Right hindlimb (tissue), 1 donor: Measurements from ENCODE around the gene STAT6.
"Not testable (repeated sequence)": the region's sequence is repeated elsewhere in the genome, so short reads cannot be mapped to it uniquely, and the experiment has no call there.

ENCODE experiments used
- DNase-seq: peaks from one replicate; pipeline ENCODE4 v3.0.0-alpha.2; 2018

The STAT6 gene

DNA sequence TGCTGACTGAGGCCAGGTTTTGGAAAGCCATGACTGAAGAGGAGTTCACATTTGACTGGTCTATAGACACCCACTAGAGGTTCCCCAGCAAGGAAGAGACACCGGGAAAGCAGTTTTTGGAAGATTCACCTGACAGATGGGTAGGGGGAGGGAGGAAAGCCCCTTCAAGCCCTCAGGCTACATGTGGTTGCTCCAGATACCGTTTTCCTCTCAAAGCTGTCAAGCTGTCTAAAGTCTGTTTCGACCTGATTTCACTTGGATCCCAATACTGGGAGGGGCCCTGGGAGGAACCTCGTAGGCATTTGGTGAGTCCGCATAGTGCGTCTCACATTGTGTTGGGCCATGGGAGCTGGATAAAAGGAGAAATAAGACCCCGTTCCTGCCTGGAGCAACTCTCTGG, 15.4 kb upstream of the STAT6 start:
- no peak for DNase-seq

GRCh38 chr12:57126061-57126460, 14.9 kb upstream of the STAT6 start:
- no peak for DNase-seq

DNA sequence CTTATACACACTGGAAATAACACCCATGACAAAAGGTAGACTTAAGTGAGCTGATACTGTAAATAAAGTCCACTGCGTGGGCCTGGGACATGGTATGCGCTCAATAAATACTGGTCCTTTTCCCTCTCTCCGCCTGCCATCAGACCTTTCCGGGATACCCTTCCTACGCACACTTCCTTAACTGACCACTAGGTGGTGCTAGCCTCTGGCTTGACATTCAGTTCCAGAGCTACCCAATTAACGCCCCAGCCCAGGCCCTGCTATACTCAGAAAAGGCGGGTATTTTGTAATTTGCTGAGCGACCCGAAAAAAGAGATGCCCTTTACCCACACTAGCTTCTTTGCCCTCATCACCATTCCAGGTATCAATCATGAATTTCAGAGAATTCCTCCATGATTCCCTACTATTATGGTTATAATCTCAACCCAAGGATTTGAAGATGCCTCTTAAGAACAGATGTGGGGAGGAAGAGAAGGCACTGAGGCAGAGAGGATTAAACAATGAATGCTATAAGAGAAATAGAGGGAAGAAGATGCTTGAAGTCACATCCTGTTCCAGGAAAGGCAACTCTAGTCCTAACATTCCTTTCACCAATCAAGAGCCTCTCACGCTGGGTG, 13.2 kb upstream of the STAT6 start:
- DNase-seq, result peak; percentile 83

GRCh38 chr12:57123813-57124212, 12.7 kb upstream of the STAT6 start:
- no peak for DNase-seq

DNA sequence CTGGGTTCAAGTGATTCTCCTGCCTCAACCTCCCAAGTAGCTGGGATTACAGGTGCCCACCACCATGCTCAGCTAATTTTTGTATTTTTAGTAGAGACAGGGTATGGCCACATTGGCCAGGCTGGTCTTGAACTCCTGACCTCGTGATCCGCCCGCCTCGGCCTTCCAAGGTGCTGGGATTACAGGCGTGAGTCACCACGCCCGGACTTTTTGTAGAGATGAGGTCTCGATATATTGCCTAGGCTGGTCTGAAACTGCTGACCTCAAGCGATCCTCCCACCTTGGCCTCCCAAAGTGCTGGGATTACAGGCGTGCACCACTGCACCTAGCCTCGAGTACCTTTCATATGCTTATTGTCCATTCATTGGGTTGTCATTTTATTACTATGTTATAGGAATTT, 9.6 kb upstream of the STAT6 start:
- DNase-seq, result not testable (repeated sequence)

- no peak for DNase-seq
These were observed 8.3 kb upstream of the STAT6 start for GRCh38 chr12:57119294-57120085.

GRCh38 chr12:57118711-57119271, 7.6 kb upstream of the STAT6 start:
- DNase-seq, result no peak

GRCh38 chr12:57116580-57117281, 5.6 kb upstream of the STAT6 start:
- no peak for DNase-seq

DNA sequence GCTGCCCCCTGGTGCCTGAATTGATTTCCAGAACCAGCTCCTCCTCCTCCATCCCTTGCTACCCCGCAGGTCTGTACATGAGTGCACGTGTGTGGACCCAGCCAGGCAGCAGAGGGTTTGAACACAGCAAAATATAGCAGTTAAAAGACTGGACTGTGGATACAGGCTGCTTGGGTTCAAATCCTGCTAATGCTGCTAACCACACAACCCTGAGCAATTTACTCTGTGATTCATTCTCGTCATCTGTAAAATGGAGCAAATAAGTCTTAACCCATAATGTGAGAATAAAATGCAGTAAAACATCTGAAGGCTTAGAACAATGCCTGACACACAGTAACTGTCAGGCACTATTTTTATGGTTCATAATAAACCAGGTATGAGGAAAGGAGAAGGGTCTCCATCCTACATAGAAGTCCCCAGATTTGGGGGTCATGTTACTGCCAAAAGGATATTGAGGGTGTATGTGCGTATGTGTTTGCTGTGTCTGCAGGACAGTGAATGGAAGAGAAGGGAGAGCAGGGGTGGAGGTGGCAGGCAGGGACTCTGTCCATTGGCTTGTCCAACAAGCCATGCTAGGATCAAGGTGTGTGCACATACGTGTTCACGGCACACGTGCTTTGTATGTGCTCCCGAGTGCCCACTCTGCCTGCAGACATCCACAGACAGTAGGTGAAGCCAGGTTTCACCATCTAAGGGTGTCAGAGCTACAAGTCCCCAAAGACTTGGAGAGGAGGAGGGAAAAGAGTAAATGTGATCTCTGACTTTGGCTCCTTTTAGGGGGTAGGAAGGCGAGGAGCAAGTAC, 1.5 kb upstream of the STAT6 start:
- DNase-seq, result no peak

DNA sequence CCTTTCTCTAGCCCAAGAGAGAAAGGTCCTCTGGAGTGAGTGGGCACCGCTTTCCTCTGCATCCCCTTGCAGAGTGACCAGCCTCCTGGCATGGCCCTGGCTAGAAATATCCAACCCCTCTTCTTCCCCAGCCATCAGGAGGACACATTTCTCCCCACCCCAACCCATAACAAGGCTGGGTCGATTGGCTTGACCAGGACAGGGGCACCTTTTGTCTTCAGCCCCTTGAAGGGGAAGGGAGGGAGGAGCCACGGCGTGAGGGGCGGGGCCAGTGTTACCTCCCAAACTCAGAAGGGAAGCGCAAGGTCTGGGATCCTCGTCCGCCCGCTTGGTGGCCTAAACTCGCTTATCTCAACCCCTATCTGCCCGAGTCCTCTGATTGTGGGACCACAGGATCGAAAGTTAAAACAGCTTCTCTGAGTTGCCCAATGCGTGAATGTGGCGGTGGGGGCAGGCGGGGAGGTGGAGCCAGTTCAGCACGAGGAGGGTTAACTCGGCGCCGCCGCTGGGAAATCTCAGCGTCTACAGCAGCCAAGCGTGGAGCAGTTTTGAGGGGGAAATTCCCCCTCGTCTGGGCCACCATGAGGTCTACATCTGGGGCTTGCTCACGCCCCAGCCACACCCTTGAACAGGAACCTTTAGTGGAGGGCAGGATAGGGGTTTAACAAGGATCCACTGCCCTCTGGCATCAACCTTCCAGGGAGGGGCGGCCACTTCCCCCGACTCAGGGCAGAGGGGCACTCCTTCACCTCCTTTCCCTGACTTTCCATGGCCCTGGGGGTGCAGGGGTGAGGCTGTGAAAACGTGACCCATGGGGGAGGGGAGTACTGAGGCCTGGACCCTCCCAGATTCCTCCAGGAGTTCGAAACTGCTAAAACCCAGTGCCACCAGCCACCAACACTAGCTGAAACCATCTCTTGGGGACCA, 795 bp downstream of the STAT6 start:
- peak; percentile 66 for DNase-seq

- no peak for DNase-seq
These were observed 1.7 kb downstream of the STAT6 start for GRCh38 chr12:57109207-57110103.

GRCh38 chr12:57107456-57108155, 3.6 kb downstream of the STAT6 start:
- no peak for DNase-seq

DNA sequence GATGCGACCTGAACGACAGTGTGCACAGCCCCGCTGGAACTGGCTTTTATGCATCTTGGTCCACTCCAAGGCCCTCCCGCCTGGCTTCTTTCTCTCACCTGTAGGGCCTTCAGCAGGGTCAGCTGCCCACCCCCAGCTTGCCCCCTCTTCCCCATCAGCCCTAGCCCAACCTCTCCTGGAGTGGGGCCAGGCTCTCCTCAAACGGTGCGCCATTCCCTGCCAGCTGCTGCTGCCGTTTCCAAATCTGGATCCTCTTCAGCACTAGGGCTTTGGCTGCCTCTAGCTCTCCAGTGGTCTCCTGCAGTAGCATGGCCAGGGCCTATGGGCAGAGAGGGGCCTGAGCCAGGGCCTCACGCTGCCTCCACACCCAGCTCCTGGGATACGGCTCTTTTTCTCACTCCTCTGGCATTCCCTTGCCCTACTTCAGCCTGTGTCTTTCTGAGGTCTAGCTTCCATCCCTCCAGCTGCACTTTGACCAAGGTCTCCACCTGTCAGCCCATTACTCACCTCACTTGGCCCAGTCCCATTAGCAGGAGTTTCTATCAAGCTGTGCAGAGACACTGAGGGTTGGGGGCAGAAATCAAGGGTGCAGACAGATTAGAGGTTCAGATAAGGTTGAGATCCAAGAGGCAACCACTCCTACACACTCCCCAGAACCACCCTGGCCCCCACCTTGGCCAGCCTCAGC, 5.0 kb downstream of the STAT6 start:
- no peak for DNase-seq

- no peak for DNase-seq
These were observed 6.0 kb downstream of the STAT6 start for GRCh38 chr12:57105011-57105753.

DNA sequence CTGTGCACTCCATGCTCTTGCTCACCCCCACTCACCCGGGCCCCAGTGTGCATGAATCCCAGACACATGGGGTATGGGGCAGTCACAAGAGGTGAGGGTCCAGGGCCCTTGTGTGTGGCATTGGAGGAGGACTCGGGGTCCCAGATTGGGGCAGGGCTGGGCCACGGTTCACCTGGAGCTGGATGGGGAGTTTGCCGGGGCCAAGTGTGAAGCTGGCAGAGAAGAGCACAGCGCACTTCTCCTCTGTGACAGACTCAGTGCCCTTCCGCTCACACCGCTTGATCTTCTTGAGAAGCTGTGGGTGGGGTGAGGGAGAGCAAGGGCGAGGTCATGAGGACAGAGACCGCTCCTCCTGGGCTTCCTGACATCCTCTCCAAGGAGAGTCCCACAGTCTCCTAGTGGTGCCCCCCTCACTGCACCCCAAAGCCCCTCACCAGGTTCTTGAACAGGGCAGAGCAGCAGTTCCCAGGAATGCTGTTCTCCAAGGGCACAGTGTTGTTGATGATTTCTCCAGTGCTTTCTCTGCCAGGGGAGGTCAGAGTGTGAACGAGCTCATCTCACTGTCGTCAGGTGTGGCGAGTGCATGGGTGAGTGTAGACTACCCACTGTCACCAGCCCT, 6.8 kb downstream of the STAT6 start:
- no peak for DNase-seq

- DNase-seq, result no peak
These were observed 7.3 kb downstream of the STAT6 start for GRCh38 chr12:57103856-57104255.

DNA sequence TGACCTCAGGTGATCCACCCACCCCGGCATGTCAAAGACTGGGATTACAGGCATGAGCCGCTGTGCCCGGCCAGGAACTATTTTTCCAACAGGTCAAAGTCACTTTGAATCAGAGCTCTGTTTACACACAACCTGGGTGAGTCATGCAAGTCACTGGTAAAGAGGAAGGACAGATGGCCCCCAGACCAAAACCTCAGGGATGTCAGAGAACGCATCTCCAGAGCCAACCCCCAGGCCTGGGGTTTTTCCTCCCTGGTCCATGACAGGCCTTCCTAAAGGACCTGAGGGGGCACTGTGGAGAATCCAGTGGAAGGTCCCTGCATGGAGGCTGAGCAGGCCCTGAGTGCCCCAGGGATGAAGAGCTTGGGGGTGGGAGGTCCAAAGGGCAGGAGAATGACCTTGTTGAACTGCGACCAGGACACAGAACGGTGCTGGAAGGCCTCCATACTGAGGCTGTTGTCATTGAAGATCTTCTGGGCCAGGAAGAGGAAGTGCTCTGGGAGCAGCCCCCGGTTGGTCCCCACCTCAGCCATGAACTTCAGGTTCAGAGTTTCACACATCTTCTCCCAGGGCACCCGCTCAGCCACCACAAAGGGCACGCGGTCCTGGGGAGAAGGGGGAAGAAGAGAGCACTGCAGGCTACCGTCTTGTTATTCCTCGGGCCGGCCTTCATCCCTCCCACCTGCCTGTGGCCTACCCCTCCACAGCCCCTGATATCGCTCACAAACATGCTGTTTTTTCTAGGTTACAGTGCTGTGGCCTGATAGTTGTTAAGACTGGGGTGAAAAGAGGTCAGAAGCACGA, 9.1 kb downstream of the STAT6 start:
- DNase-seq, result no peak
